Liver (tissue), 9 donors: Measurements from ENCODE around the gene CELA3B. TPM values are rescaled to one million over a fixed set of nuclear protein-coding genes. Genes with fewer than 3 reads are reported as not detected.
A peak's percentile ranks its signal among the peaks of the same experiment; 100 is the strongest.

Experiments used
- DNase-seq: peaks from one replicate; pipeline ENCODE4 v3.0.0-alpha.2; 2017; ENCODE audit warnings: low spot score
- H3K27ac ChIP-seq, 2 donors: one replicate each; pipeline ENCODE4 v1.7.0; 2013; ENCODE audit warnings: inconsistent platforms in 2 of 2, low read length in 2 of 2, control low read depth in 1 of 2, low read depth in 1 of 2, mild to moderate bottlenecking in 1 of 2
- H3K27me3 ChIP-seq, 4 donors: one replicate each; pipeline versions ENCODE4 v1.6.1 to v1.7.0; 2013; ENCODE audit warnings: low read length in 3 of 4, inconsistent platforms in 1 of 4, mild to moderate bottlenecking in 1 of 4, moderate library complexity in 1 of 4; ENCODE audit not compliant: control insufficient read depth in 4 of 4, insufficient read depth in 4 of 4
- H3K36me3 ChIP-seq, 4 donors: one replicate each; pipeline versions ENCODE4 v1.6.1 to v1.7.0; 2013; ENCODE audit warnings: low read length in 3 of 4, mild to moderate bottlenecking in 3 of 4, low read depth in 1 of 4, moderate library complexity in 1 of 4; ENCODE audit not compliant: control insufficient read depth in 4 of 4, insufficient read depth in 3 of 4
- H3K4me1 ChIP-seq, 4 donors: one replicate each; pipeline versions ENCODE4 v1.6.1 to v1.7.0; 2013; ENCODE audit warnings: low read length in 3 of 4, mild to moderate bottlenecking in 3 of 4, moderate library complexity in 1 of 4; ENCODE audit not compliant: control insufficient read depth in 4 of 4, insufficient read depth in 4 of 4
- H3K4me3 ChIP-seq, 3 donors: one replicate each; pipeline versions ENCODE4 v1.6.1 to v1.7.0; 2013; ENCODE audit warnings: low read length in 3 of 3, control low read depth in 1 of 3, low read depth in 1 of 3, mild to moderate bottlenecking in 1 of 3
- H3K9ac ChIP-seq, 2 donors: one replicate each; pipeline ENCODE4 v1.7.0; 2013; ENCODE audit warnings: low read length in 2 of 2, mild to moderate bottlenecking in 2 of 2, moderate library complexity in 2 of 2, control low read depth in 1 of 2, low read depth in 1 of 2
- H3K9me3 ChIP-seq, 4 donors: one replicate each; pipeline versions ENCODE4 v1.6.1 to v1.7.0; 2013; ENCODE audit warnings: low read length in 3 of 4; ENCODE audit not compliant: control insufficient read depth in 4 of 4
- ATF3 ChIP-seq: IDR thresholded peaks from 2 replicates; pipeline ENCODE4 v1.6.1; 2016; ENCODE audit warnings: antibody characterized with exemption
- CTCF ChIP-seq: fragments of 150-350 bp; IDR thresholded peaks from 2 replicates; pipeline ENCODE4 v1.5.1; 2017; ENCODE audit warnings: improper control_type of control experiment, low read depth, low read length; ENCODE audit not compliant: missing input control
- EGR1 ChIP-seq, 2 donors: IDR thresholded peaks; 2 replicates each; pipeline ENCODE4 v1.6.1; 2016 to 2018; ENCODE audit warnings: antibody characterized with exemption in 2 of 2, low read depth in 2 of 2
- FOXA1 ChIP-seq: IDR thresholded peaks from 2 replicates; pipeline ENCODE4 v1.6.1; 2016; ENCODE audit warnings: antibody characterized with exemption
- GABPA ChIP-seq, 2 donors: IDR thresholded peaks in 1 of 2; conservative IDR thresholded peaks in 1 of 2; 2 replicates each; pipeline ENCODE4 v1.6.1; 2016; ENCODE audit warnings: antibody characterized with exemption in 2 of 2, mild to moderate bottlenecking in 1 of 2, moderate library complexity in 1 of 2
- HNF4A ChIP-seq, 2 donors: conservative IDR thresholded peaks; 2 replicates each; pipeline ENCODE4 v1.6.1; 2016; ENCODE audit warnings: antibody characterized with exemption in 2 of 2, mild to moderate bottlenecking in 2 of 2
- HNF4G ChIP-seq: IDR thresholded peaks from 2 replicates; pipeline ENCODE4 v1.6.1; 2016; ENCODE audit warnings: antibody characterized with exemption
- JUND ChIP-seq, 2 donors: IDR thresholded peaks; 2 replicates each; pipeline ENCODE4 v1.6.1; 2016; ENCODE audit warnings: antibody characterized with exemption in 2 of 2
- MAX ChIP-seq: IDR thresholded peaks from 2 replicates; pipeline ENCODE4 v1.6.1; 2016; ENCODE audit warnings: antibody characterized with exemption
- NR2F2 ChIP-seq: IDR thresholded peaks from 2 replicates; pipeline ENCODE4 v1.6.1; 2016; ENCODE audit warnings: antibody characterized with exemption
- RAD21 ChIP-seq, 2 donors: IDR thresholded peaks; 2 replicates each; pipeline ENCODE4 v1.6.1; 2016; ENCODE audit warnings: antibody characterized with exemption in 2 of 2, mild to moderate bottlenecking in 2 of 2
- REST ChIP-seq: IDR thresholded peaks from 2 replicates; pipeline ENCODE4 v1.6.1; 2016; ENCODE audit warnings: antibody characterized with exemption, mild to moderate bottlenecking
- RXRA ChIP-seq, 2 donors: IDR thresholded peaks; 2 replicates each; pipeline ENCODE4 v1.6.1; 2017 to 2018; ENCODE audit warnings: antibody characterized with exemption in 2 of 2, mild to moderate bottlenecking in 1 of 2
- SP1 ChIP-seq: IDR thresholded peaks from 2 replicates; pipeline ENCODE4 v1.6.1; 2018; ENCODE audit warnings: antibody characterized with exemption, mild to moderate bottlenecking
- TAF1 ChIP-seq: conservative IDR thresholded peaks from 2 replicates; pipeline ENCODE4 v1.6.1; 2016; ENCODE audit warnings: antibody characterized with exemption, mild to moderate bottlenecking
- YY1 ChIP-seq: IDR thresholded peaks from 2 replicates; pipeline ENCODE4 v1.6.1; 2016; ENCODE audit warnings: antibody characterized with exemption, mild to moderate bottlenecking
- ZBTB33 ChIP-seq: IDR thresholded peaks from 2 replicates; pipeline ENCODE4 v1.6.1; 2016; ENCODE audit warnings: antibody characterized with exemption
- WGBS: extraction: QIAGEN DNeasy Blood & Tissue Kit; methylation state at CpG from one replicate; pipeline ENCODE4 v1.1.7; 2013; 5-methylcytosine and 5-hydroxymethylcytosine counted together
- polyA plus RNA-seq, 2 donors: library from polyadenylated mRNA; stranded (reverse) in 1 of 2; unstranded in 1 of 2; fragments of 200-250 nt in 1 of 2; fragments of >200 nt in 1 of 2; fragmentation: Nextera tagmentation in 1 of 2; extraction: Ambion mirVana in 1 of 2; gene quantifications; one replicate each; pipeline versions ENCODE4 v1.2.1 to v1.2.3, GENCODE V29; 2013 to 2015
- total RNA-seq, 2 donors: library from RNA; depleted of rRNA; stranded (reverse); fragments of >200 nt; gene quantifications; one replicate each; pipeline ENCODE4 v1.2.3, GENCODE V29; 2014
- donor health status: healthy.
- donor health status: healthy.
- donor health status: healthy.
- donor health status: healthy.
- donor health status: healthy.

The CELA3B gene
- total and polyA plus RNA-seq, 4 donors = not detected

- WGBS = 69% methylated on average over 11 of the region's 11 CpGs
These were observed 29.8 kb upstream of the CELA3B start for GRCh38 chr1:21946836-21947587.

GRCh38 chr1:21950734-21951133 is 26.1 kb upstream of the CELA3B start:
- no peak overlapping the region for H3K4me3 ChIP-seq
- no peaks in the 10 kb centered on the region for H3K36me3 ChIP-seq
- H3K4me1 ChIP-seq = peaks cover 0 to 2% (median 0%) of the 10 kb centered on the region in 4 donors
- no peak for DNase-seq
- no peaks in the 10 kb centered on the region for H3K27me3 ChIP-seq
- WGBS = 94% methylated on average over 7 of the region's 7 CpGs
- no peaks in the 10 kb centered on the region for H3K9me3 ChIP-seq
- TF ChIP-seq GABPA (IDR thresholded peaks at IDR 0.05 in 1 of 2, conservative IDR thresholded peaks at IDR 0.05 in 1 of 2) (no peak), CTCF (no peak), NR2F2 (no peak), EGR1 (IDR thresholded peaks at IDR 0.05; ENCODE audit: low read depth in 2 of 2) (no peak), HNF4A (conservative IDR thresholded peaks at IDR 0.05) (no peak), SP1 (no peak), ZBTB33 (no peak), TAF1 (no peak), JUND (IDR thresholded peaks at IDR 0.05) (no peak)
- no peak overlapping the region for H3K27ac ChIP-seq
- H3K9ac ChIP-seq = no peak overlapping the region

More at GRCh38 chr1:21946836-21947587, 29.8 kb upstream of the CELA3B start:
- Histone ChIP-seq H3K4me3 (no peak overlapping the region), H3K36me3 (no peaks in the 10 kb centered on the region), H3K9ac (no peak overlapping the region), H3K27ac (no peak overlapping the region), H3K27me3 (no peaks in the 10 kb centered on the region), H3K4me1 (peaks cover 0 to 2% (median 0%) of the 10 kb centered on the region in 4 donors), H3K9me3 (no peaks in the 10 kb centered on the region)
- DNase-seq = no peak
- TF ChIP-seq SP1 (no peak), FOXA1 (no peak), TAF1 (no peak), RAD21 (IDR thresholded peaks at IDR 0.05) (peak in 1 of 2 donors; percentile 52), MAX (peak; percentile 75), REST (no peak), NR2F2 (peak; percentile 98), ATF3 (no peak), RXRA (IDR thresholded peaks at IDR 0.05) (peak; percentile 17 to 27), HNF4A (conservative IDR thresholded peaks at IDR 0.05) (no peak), HNF4G (no peak), EGR1 (IDR thresholded peaks at IDR 0.05; ENCODE audit: low read depth in 2 of 2) (no peak), YY1 (no peak), JUND (IDR thresholded peaks at IDR 0.05) (no peak)
